Naive thymus-derived CD4-positive, alpha-beta T cell (primary cell): Measurements from ENCODE around the gene BCCIP. TPM values are rescaled to one million over a fixed set of nuclear protein-coding genes. Genes with fewer than 3 reads are reported as not detected.

Experiments used
- ATAC-seq: fragments of 150-1000 bp; cut with Tn5 transposase; 2 replicates; pipeline ENCODE4 v1.10.0; 2021; ENCODE audit warnings: mild to moderate bottlenecking, moderate library complexity
- CTCF ChIA-PET: fragments of 350-600 bp; sonication (Branson Sonifier 250); formaldehyde crosslinking; loops from one replicate; lab custom pipeline; 2021; ENCODE audit warnings: antibody characterized with exemption; lab: Charles Lee
- POLR2A ChIA-PET: fragments of 350-600 bp; sonication (Branson Sonifier 250); formaldehyde crosslinking; loops from one replicate; lab custom pipeline; 2021; ENCODE audit warnings: antibody characterized with exemption, inconsistent platforms; lab: Charles Lee
- DNase-seq, 9 donors: peaks; one replicate each; pipeline versions ENCODE4 v3.0.0 to v3.0.0-alpha.2; 2020 to 2022; ENCODE audit warnings: mixed read lengths in 1 of 9
- H3K27ac ChIP-seq: one replicate; pipeline ENCODE4 v1.7.0; 2013; ENCODE audit warnings: mild to moderate bottlenecking, low read depth, low read length, moderate library complexity
- H3K27me3 ChIP-seq, 2 donors: one replicate each; pipeline ENCODE4 v1.7.0; 2013; ENCODE audit warnings: low read length in 2 of 2, mild to moderate bottlenecking in 2 of 2, moderate library complexity in 2 of 2; ENCODE audit not compliant: control insufficient read depth in 2 of 2, insufficient read depth in 2 of 2
- H3K36me3 ChIP-seq, 3 experiments: 1 replicate in 2 of 3; 2 replicates in 1 of 3; pipeline ENCODE4 v1.7.0; 2013; ENCODE audit warnings: low read length in 3 of 3, mild to moderate bottlenecking in 3 of 3, moderate library complexity in 1 of 3; ENCODE audit not compliant: insufficient read depth in 3 of 3, control insufficient read depth in 2 of 3
- H3K4me1 ChIP-seq, 2 donors: one replicate each; pipeline ENCODE4 v1.7.0; 2013; ENCODE audit warnings: low read length in 2 of 2, mild to moderate bottlenecking in 2 of 2, moderate library complexity in 1 of 2; ENCODE audit not compliant: control insufficient read depth in 2 of 2, insufficient read depth in 2 of 2
- H3K4me3 ChIP-seq: 2 replicates; pipeline ENCODE4 v1.7.0; 2013; ENCODE audit warnings: mild to moderate bottlenecking, low read length
- H3K9me3 ChIP-seq, 3 experiments: 1 replicate in 2 of 3; 2 replicates in 1 of 3; pipeline ENCODE4 v1.7.0; 2013; ENCODE audit warnings: low read length in 3 of 3; ENCODE audit not compliant: control insufficient read depth in 2 of 3
- H3K27ac Mint-ChIP-seq, 9 donors: one replicate each; pipeline ENCODE4 v1.8.0; 2020 to 2022; ENCODE audit warnings: mixed read lengths in 9 of 9, mild to moderate bottlenecking in 8 of 9, moderate library complexity in 5 of 9, inconsistent platforms in 2 of 9
- H3K27me3 Mint-ChIP-seq, 5 donors: one replicate each; pipeline ENCODE4 v1.8.0; 2021 to 2022; ENCODE audit warnings: mixed read lengths in 5 of 5, mild to moderate bottlenecking in 1 of 5
- H3K36me3 Mint-ChIP-seq, 5 donors: one replicate each; pipeline ENCODE4 v1.8.0; 2020 to 2022; ENCODE audit warnings: mixed read lengths in 5 of 5, mild to moderate bottlenecking in 3 of 5, inconsistent platforms in 1 of 5
- H3K4me1 Mint-ChIP-seq, 7 donors: one replicate each; pipeline ENCODE4 v1.8.0; 2020 to 2022; ENCODE audit warnings: mixed read lengths in 7 of 7, mild to moderate bottlenecking in 3 of 7, inconsistent platforms in 1 of 7
- H3K4me3 Mint-ChIP-seq, 10 donors: one replicate each; pipeline ENCODE4 v1.8.0; 2020 to 2022; ENCODE audit warnings: mild to moderate bottlenecking in 10 of 10, mixed read lengths in 10 of 10, moderate library complexity in 6 of 10, inconsistent platforms in 2 of 10
- H3K9me3 Mint-ChIP-seq, 11 donors: one replicate each; pipeline ENCODE4 v1.8.0; 2020 to 2022; ENCODE audit warnings: mixed read lengths in 11 of 11, mild to moderate bottlenecking in 4 of 11, inconsistent platforms in 1 of 11, moderate library complexity in 1 of 11
- intact Hi-C, 2 donors: fragments of 100-400 bp; cut with micrococcal nuclease; formaldehyde crosslinking; loops; one replicate each; pipeline ENCODE4 v1.15.1; 2023
- polyA plus RNA-seq, 2 donors: library from polyadenylated mRNA; unstranded; fragments of 300-500 nt; fragmentation: Illumina TruSeq; gene quantifications; one replicate each; pipeline ENCODE4 v1.2.3, GENCODE V29; 2021
- total RNA-seq, 6 experiments: library from RNA in 5 of 6; stranded (reverse) in 5 of 6; gene quantifications; 1 replicate in 5 of 6; 2 replicates in 1 of 6; pipeline ENCODE4 v1.2.3 and lab custom pipeline; 2021 to 2026

Gene BCCIP
- total and polyA plus RNA-seq, 7 experiments from 2014 or later: 31.3 to 105 (median 48.8) TPM

DNA sequence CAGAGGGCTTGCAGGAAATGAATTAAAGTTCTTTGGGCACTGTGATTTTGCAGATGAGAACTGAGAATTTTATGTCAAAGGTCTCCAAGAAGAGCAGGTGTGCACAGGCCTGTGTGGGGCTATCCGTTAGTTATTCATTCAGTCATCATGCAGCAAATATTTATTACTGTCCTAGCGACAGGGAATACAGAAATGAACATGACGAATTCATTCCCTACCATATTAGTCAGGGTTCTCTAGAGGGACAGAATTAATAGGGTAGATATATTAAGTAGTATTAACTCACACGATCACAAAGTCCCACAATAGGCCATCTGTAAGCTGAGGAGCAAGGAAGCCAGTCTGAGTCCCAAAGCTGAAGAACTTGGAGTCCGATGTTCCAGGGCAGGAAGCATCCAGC lies 44.8 kb upstream of the BCCIP start:
- Mint-ChIP-seq H3K27me3 (peaks cover 0 to 12% (median 4%) of the 10 kb centered on the region in 5 donors), H3K27ac (no peak overlapping the region), H3K36me3 (no peaks in the 10 kb centered on the region), H3K9me3 (peaks cover 0 to 2% (median 0%) of the 10 kb centered on the region in 11 donors), H3K4me1 (peaks cover 0 to 6% (median 0%) of the 10 kb centered on the region in 7 donors), H3K4me3 (no peak overlapping the region)
- ATAC-seq (no peak), DNase-seq (no peak)
- CTCF ChIA-PET: no interaction called here
- Histone ChIP-seq H3K9me3 (no peaks in the 10 kb centered on the region), H3K4me3 (no peak overlapping the region), H3K27me3 (no peaks in the 10 kb centered on the region), H3K36me3 (no peaks in the 10 kb centered on the region), H3K27ac (no peak overlapping the region), H3K4me1 (no peaks in the 10 kb centered on the region)
- POLR2A ChIA-PET: no interaction called here
- intact Hi-C loops: no loop called here

DNA sequence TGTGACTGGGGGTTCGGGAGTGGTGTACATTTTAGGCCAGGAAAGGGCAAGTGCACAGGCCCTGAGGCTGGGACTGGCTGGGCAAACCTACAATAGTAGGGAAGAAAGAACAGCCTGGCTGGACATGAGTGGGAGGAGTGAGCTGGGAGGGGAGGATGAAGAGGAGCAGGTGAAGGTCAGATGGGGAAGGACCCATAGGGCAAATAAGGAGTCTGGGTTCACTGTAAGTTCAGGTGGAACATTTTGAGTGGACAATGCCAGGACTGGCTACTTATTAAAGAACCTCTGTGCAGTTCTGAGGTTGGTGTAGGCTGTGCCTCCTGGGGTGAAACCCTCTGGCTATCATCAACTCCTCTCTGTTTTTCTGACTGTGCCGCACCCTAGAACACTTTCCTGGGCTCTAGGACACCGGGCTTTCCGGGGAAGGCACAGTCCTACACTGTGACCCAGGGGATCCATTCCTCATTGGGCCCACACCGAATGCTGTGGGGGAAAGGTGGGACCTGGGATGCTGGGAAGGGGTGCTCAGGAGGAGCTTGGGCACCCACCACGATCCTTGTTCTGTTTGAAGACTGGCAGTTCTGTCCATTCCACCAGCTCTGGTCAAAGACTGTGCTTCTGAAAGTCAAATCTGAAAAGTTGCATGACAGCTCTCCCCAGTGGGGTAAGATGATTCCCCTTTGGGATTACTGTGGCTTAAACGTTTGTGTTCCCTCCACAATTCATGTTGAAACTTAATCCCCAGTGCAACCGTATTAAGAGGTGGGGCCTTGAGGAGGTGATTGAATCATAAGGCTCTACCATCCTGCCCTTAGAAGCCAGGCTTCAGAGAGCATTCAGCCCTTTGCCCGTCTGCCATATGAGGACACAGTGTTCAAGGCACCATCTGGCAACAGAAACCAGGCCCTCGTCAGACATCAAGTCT lies 43.7 kb upstream of the BCCIP start:
- DNase-seq (no peak), ATAC-seq (no peak)
- Histone ChIP-seq H3K27me3 (no peaks in the 10 kb centered on the region), H3K27ac (no peak overlapping the region), H3K36me3 (no peaks in the 10 kb centered on the region), H3K4me3 (no peak overlapping the region), H3K9me3 (no peaks in the 10 kb centered on the region), H3K4me1 (no peaks in the 10 kb centered on the region)
- CTCF ChIA-PET: no interaction called here
- H3K4me3 Mint-ChIP-seq: no peak overlapping the region
- POLR2A ChIA-PET: no interaction called here
- H3K9me3 Mint-ChIP-seq: peaks cover 0 to 2% (median 0%) of the 10 kb centered on the region in 11 donors
- peaks cover 0 to 6% (median 0%) of the 10 kb centered on the region in 5 donors for H3K27me3 Mint-ChIP-seq
- intact Hi-C loops: no loop called here
- H3K36me3 Mint-ChIP-seq: peaks cover 0 to 3% (median 0%) of the 10 kb centered on the region in 5 donors
- no peak overlapping the region for H3K27ac Mint-ChIP-seq
- no peaks in the 10 kb centered on the region for H3K4me1 Mint-ChIP-seq

GRCh38 chr10:125781374-125781773 lies 42.0 kb upstream of the BCCIP start:
- Mint-ChIP-seq H3K4me3 (no peak overlapping the region), H3K27ac (no peak overlapping the region), H3K9me3 (peaks cover 0 to 2% (median 0%) of the 10 kb centered on the region in 11 donors), H3K4me1 (no peaks in the 10 kb centered on the region), H3K36me3 (peaks cover 0 to 10% (median 5%) of the 10 kb centered on the region in 5 donors), H3K27me3 (peaks cover 0 to 6% (median 0%) of the 10 kb centered on the region in 5 donors)
- ATAC-seq: no peak
- H3K27ac ChIP-seq: no peak overlapping the region
- POLR2A ChIA-PET: no interaction called here
- H3K4me1 ChIP-seq: no peaks in the 10 kb centered on the region
- intact Hi-C loops: no loop called here
- no peaks in the 10 kb centered on the region for H3K9me3 ChIP-seq
- H3K4me3 ChIP-seq: no peak overlapping the region
- CTCF ChIA-PET: no interaction called here
- no peaks in the 10 kb centered on the region for H3K27me3 ChIP-seq
- H3K36me3 ChIP-seq: no peaks in the 10 kb centered on the region
- no peak for DNase-seq

GRCh38 chr10:125782054-125782453 lies 41.3 kb upstream of the BCCIP start:
- peaks cover 0 to 5% (median 0%) of the 10 kb centered on the region in 7 donors for H3K4me1 Mint-ChIP-seq
- H3K36me3 ChIP-seq: no peaks in the 10 kb centered on the region
- H3K36me3 Mint-ChIP-seq: peaks cover 0 to 16% (median 6%) of the 10 kb centered on the region in 5 donors
- no peak overlapping the region for H3K4me3 Mint-ChIP-seq
- POLR2A ChIA-PET: no interaction called here
- peaks cover 0 to 2% (median 0%) of the 10 kb centered on the region in 11 donors for H3K9me3 Mint-ChIP-seq
- no peak overlapping the region for H3K27ac Mint-ChIP-seq
- no peaks in the 10 kb centered on the region for H3K4me1 ChIP-seq
- no peak for DNase-seq
- H3K27ac ChIP-seq: no peak overlapping the region
- H3K27me3 Mint-ChIP-seq: peaks cover 0 to 6% (median 0%) of the 10 kb centered on the region in 5 donors
- no peaks in the 10 kb centered on the region for H3K27me3 ChIP-seq
- no peak for ATAC-seq
- intact Hi-C loops: no loop called here
- H3K9me3 ChIP-seq: no peaks in the 10 kb centered on the region
- CTCF ChIA-PET: no interaction called here
- no peak overlapping the region for H3K4me3 ChIP-seq

DNA sequence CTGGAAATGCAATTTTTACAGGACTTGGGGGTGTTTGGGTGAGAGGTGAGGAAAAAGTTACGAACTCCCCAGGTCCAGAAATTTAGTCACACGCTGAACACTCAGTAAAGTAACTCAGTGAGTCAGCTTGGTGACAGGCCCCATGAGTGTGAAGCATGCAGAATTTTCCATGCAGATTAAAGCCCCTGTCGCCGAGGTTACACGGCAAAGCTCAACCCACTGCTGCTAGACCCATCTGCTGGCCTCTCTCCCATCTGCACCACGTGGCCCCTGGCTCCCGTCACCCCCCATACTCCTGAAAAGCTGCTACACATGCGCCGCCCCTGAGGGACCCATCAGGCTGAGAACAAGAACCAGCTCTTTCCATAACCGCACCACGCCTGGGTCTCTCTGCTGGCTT lies 40.7 kb upstream of the BCCIP start:
- peaks cover 0 to 2% (median 0%) of the 10 kb centered on the region in 11 donors for H3K9me3 Mint-ChIP-seq
- POLR2A ChIA-PET: no interaction called here
- DNase-seq (no peak), ATAC-seq (no peak)
- CTCF ChIA-PET: no interaction called here
- Histone ChIP-seq H3K27me3 (no peaks in the 10 kb centered on the region), H3K4me3 (no peak overlapping the region), H3K9me3 (no peaks in the 10 kb centered on the region), H3K36me3 (no peaks in the 10 kb centered on the region), H3K27ac (no peak overlapping the region), H3K4me1 (no peaks in the 10 kb centered on the region)
- peaks cover 0 to 6% (median 0%) of the 10 kb centered on the region in 5 donors for H3K27me3 Mint-ChIP-seq
- H3K4me1 Mint-ChIP-seq: peaks cover 0 to 10% (median under 1%) of the 10 kb centered on the region in 7 donors
- intact Hi-C loops: no loop called here
- H3K36me3 Mint-ChIP-seq: peaks cover 0 to 20% (median 11%) of the 10 kb centered on the region in 5 donors
- no peak overlapping the region for H3K4me3 Mint-ChIP-seq
- no peak overlapping the region for H3K27ac Mint-ChIP-seq

- peaks cover 0 to 4% (median 0%) of the 10 kb centered on the region in 3 experiments for H3K36me3 ChIP-seq
- no peak for ATAC-seq
- intact Hi-C loops: no loop called here
- Mint-ChIP-seq H3K4me1 (peaks cover 3 to 17% (median 8%) of the 10 kb centered on the region in 7 donors), H3K27me3 (peaks cover 0 to 2% (median 0%) of the 10 kb centered on the region in 5 donors), H3K27ac (no peak overlapping the region), H3K9me3 (peaks cover 0 to 2% (median 0%) of the 10 kb centered on the region in 11 donors), H3K36me3 (peaks cover 0 to 28% (median 12%) of the 10 kb centered on the region in 5 donors), H3K4me3 (no peak overlapping the region)
- peaks cover 5 to 6% of the 10 kb centered on the region in 2 donors for H3K4me1 ChIP-seq
- no peak overlapping the region for H3K27ac ChIP-seq
- ChIA-PET CTCF (no interaction called here), POLR2A (no interaction called here)
- no peaks in the 10 kb centered on the region for H3K9me3 ChIP-seq
- no peak overlapping the region for H3K4me3 ChIP-seq
- no peaks in the 10 kb centered on the region for H3K27me3 ChIP-seq
- DNase-seq: no peak
Measured at GRCh38 chr10:125783408-125783807, 39.9 kb upstream of the BCCIP start.
